ENCODE measurements around the gene PARP6. TPM values are rescaled to one million over a fixed set of nuclear protein-coding genes. Genes with fewer than 3 reads are reported as not detected.

The PARP6 gene
- total and polyA plus RNA-seq, 2 of the 8 experiments (the other 6 are each of a cell fraction or from before 2014, with no cell fraction given), result 39.8 to 45.3 TPM

- TF ChIP-seq RBBP5 (IDR thresholded peaks at IDR 0.05; ENCODE audit: borderline replicate concordance, low read depth, low read length), result no peak
- TF ChIP-seq SP1 (IDR thresholded peaks at IDR 0.05; ENCODE audit: low read depth, low read length), result no peak
- no peak for TF ChIP-seq CEBPB (IDR thresholded peaks at IDR 0.05; ENCODE audit: low read depth, low read length)
- TF ChIP-seq ZNF274 (IDR thresholded peaks at IDR 0.05; ENCODE audit: borderline replicate concordance, extremely low read depth, low read length), result no peak
Observed at GRCh38 chr15:72252663-72253299, 19.6 kb downstream of the PARP6 start (continued).

Measured in H1 (cell line).